ENCODE measurements around the gene EFTUD2. TPM values are rescaled to one million over a fixed set of nuclear protein-coding genes. Genes with fewer than 3 reads are reported as not detected.

The EFTUD2 gene
- total RNA-seq (2013), result 118 TPM
- polyA plus RNA-seq (100 to 1,000 TPM in 2 of 3 donors, 10 to 100 TPM in 1; 82.9 to 144 (median 104) TPM), polyA minus RNA-seq (100 and 187 TPM in 2 replicates), total RNA-seq (40.9 to 117 (median 94.0) reads per million in 11 experiments)

- Mint-ChIP-seq H3K27ac (peak within 1 kb of the TSS; percentile 99 to 100 (median 100)), H3K9me3 (no peaks in the 10 kb centered on the region), H3K4me3 (peak within 1 kb of the TSS; percentile 86 to 96), H3K4me1 (peaks cover 35% of the 10 kb centered on the region), H3K27me3 (ENCODE audit: low read depth in 3 of 3) (no peaks in the 10 kb centered on the region), H3K36me3 (peaks cover 12 to 20% of the 10 kb centered on the region in 2 donors)
- H3K9ac ChIP-seq (ENCODE audit: insufficient read depth, low read length, poor library complexity, severe bottlenecking), result peak within 1 kb of the TSS; percentile 91
- peak within 1 kb of the TSS; percentile 96 to 98 for H3K27ac ChIP-seq (ENCODE audit: low read depth in 1 of 2, low read length in 2 of 2)
- no peak for TF ChIP-seq CTCF (IDR thresholded peaks at IDR 0.05)
- peak; percentile 85 to 89 (median 87) for DNase-seq
- H3K9me3 ChIP-seq (replicated peaks in 1 of 2; ENCODE audit: control insufficient read depth in 1 of 2, insufficient read depth in 1 of 2, low read length in 2 of 2), result no peaks in the 10 kb centered on the region
- peaks cover 38 to 42% of the 10 kb centered on the region in 2 donors for H3K4me1 ChIP-seq (ENCODE audit: control insufficient read depth in 1 of 2, insufficient read depth in 2 of 2, low read length in 2 of 2)
- peak within 1 kb of the TSS; percentile 87 for H2AFZ ChIP-seq (ENCODE audit: insufficient read depth, low read depth, low read length, poor library complexity, severe bottlenecking)
- intact Hi-C loops (cut with micrococcal nuclease), result loop anchor here in 1 of 2 donors (10.0 kb wide), 1 partner anchor 156 kb away; the partner anchor contains the start of gene DCAKD
- peaks cover 12 to 25% of the 10 kb centered on the region in 2 donors for H3K36me3 ChIP-seq (replicated peaks in 1 of 2; ENCODE audit: control insufficient read depth in 1 of 2, insufficient read depth in 2 of 2, low read length in 2 of 2)
- peak within 1 kb of the TSS; percentile 91 to 97 (median 95) for H3K4me3 ChIP-seq (replicated peaks in 1 of 3; ENCODE audit: low read depth in 2 of 3, low read length in 3 of 3)
- peaks cover 45% of the 10 kb centered on the region for H4K20me1 ChIP-seq (ENCODE audit: insufficient read depth, low read length)
- peak within 1 kb of the TSS; percentile 82 for H3K4me2 ChIP-seq (replicated peaks; ENCODE audit: extremely low read depth, low read length, poor library complexity, severe bottlenecking)
- peaks cover 50% of the 10 kb centered on the region for H3K79me2 ChIP-seq (ENCODE audit: insufficient read depth, low read length)
- no peaks in the 10 kb centered on the region for H3K27me3 ChIP-seq (ENCODE audit: control insufficient read depth in 2 of 2, insufficient read depth in 2 of 2, low read length in 2 of 2)
- WGBS (ENCODE audit: insufficient coverage), result 0% methylated on average over 53 of the region's 54 CpGs
Measured at GRCh38 chr17:44899074-44899782, at the start of gene EFTUD2. Gene EFTUD2 (minus strand): TSS chr17:44899445. CDS start chr17:44894521, 4,924 bp downstream.

DNA sequence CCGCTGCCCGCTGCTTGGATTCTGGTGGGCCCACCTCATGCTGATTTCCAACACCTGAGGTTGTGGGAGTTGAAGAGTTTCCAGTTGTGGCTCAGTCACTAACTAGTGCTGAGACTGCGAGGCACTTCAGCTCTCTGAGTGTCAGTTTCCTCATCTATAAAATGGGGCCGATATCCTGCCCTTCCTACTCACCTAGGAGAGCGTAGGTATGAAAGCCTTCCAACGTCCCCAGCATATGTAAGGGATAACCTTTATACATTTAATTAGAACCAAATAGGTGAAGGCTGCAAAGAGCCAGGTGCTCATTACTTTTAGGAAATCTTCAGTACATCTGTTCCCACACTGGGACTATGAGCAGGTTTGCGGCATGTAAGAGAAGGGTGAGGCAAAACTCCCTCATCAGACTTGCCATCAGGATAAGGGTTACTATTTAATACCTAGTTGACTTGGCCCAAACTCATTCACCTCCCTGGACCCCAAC, 49.1 kb upstream of the EFTUD2 start:
- peak overlapping the region in 4 of 7 donors; percentile 86 to 94 (median 90) for H3K27ac Mint-ChIP-seq
- H3K9me3 ChIP-seq (replicated peaks in 1 of 2; ENCODE audit: control insufficient read depth in 1 of 2, insufficient read depth in 1 of 2, low read length in 2 of 2), result no peaks in the 10 kb centered on the region
- 42% methylated on average over 2 of the region's 7 CpGs for WGBS (ENCODE audit: insufficient coverage)
- peaks cover 0 to 4% of the 10 kb centered on the region in 2 donors for H3K36me3 Mint-ChIP-seq
- peaks cover 2 to 9% (median 6%) of the 10 kb centered on the region in 3 donors for H3K27me3 Mint-ChIP-seq (ENCODE audit: low read depth in 3 of 3)
- H4K20me1 ChIP-seq (ENCODE audit: insufficient read depth, low read length), result no peaks in the 10 kb centered on the region
- no peaks in the 10 kb centered on the region for H3K9me3 Mint-ChIP-seq
- peak overlapping the region; percentile 86 to 95 for H3K4me3 Mint-ChIP-seq
- peaks cover 18 to 30% of the 10 kb centered on the region in 2 donors for H3K4me1 ChIP-seq (ENCODE audit: control insufficient read depth in 1 of 2, insufficient read depth in 2 of 2, low read length in 2 of 2)
- peaks cover 46% of the 10 kb centered on the region for H3K79me2 ChIP-seq (ENCODE audit: insufficient read depth, low read length)
- DNase-seq, result no peak
- H3K4me3 ChIP-seq (replicated peaks in 1 of 3; ENCODE audit: low read depth in 2 of 3, low read length in 3 of 3), result peak overlapping the region; percentile 69 to 94 (median 71)
- no peaks in the 10 kb centered on the region for H3K27me3 ChIP-seq (ENCODE audit: control insufficient read depth in 2 of 2, insufficient read depth in 2 of 2, low read length in 2 of 2)
- H3K36me3 ChIP-seq (replicated peaks in 1 of 2; ENCODE audit: control insufficient read depth in 1 of 2, insufficient read depth in 2 of 2, low read length in 2 of 2), result no peaks in the 10 kb centered on the region
- intact Hi-C loops (cut with micrococcal nuclease), result loop anchor here (2.0 to 5.0 kb wide), 2 partner anchors 46 to 48 kb away; a partner anchor contains a TSS
- TF ChIP-seq CTCF (IDR thresholded peaks at IDR 0.05), result no peak
- peak overlapping the region; percentile 98 for H2AFZ ChIP-seq (ENCODE audit: insufficient read depth, low read depth, low read length, poor library complexity, severe bottlenecking)
- H3K27ac ChIP-seq (ENCODE audit: low read depth in 1 of 2, low read length in 2 of 2), result peak overlapping the region; percentile 32 to 82
- H3K9ac ChIP-seq (ENCODE audit: insufficient read depth, low read length, poor library complexity, severe bottlenecking), result peak overlapping the region; percentile 66
- peak overlapping the region; percentile 97 for H3K4me2 ChIP-seq (replicated peaks; ENCODE audit: extremely low read depth, low read length, poor library complexity, severe bottlenecking)
- peaks cover 18% of the 10 kb centered on the region for H3K4me1 Mint-ChIP-seq

Data from CD14-positive monocyte (primary cell).